SK-N-MC (cell line): ENCODE results near the gene MMP27.

ENCODE experiments used
- EZH2 ChIP-seq: fragments of 200-600 bp; sonication (generic); IDR thresholded peaks from one replicate; pipeline ENCODE4 v1.6.1; 2017; ENCODE audit warnings: antibody characterized with exemption
- FOXP2 ChIP-seq: optimal IDR thresholded peaks from 2 replicates; pipeline ENCODE3; 2011; ENCODE audit warnings: mild to moderate bottlenecking, moderate library complexity; ENCODE audit not compliant: insufficient read depth; ENCODE audit errors: extremely low read length, control extremely low read depth

DNA sequence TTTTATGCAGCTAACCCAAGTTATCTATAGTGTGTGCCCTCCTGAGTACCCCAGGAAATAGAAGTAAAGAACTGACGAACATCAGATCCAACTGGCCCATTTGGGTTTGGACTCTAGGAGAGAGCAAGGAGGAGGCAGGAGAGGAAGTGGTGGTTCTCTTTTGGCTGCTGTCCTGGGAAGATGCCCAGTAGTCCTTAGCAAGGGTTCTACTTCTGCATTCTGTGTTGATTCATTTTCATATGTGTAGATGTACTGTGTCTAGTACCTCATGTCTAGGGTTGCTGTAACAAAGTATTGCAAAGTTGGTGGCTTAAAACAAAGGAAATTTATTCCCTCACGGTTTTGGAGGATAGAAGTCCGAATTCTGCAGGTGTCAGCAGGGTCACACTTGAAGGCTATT lies 6.6 kb upstream of the MMP27 start:
- TF ChIP-seq FOXP2 (no peak), EZH2 (no peak)
